IMR-90 (cell line): ENCODE measurements around the gene CCDC50.

ENCODE experiments used
- SMC3 ChIP-seq: fragments of 150-350 bp; IDR thresholded peaks from 2 replicates; pipeline ENCODE4 v1.6.1; 2016; ENCODE audit warnings: low read depth, mild to moderate bottlenecking, antibody characterized with exemption, low read length, moderate library complexity
- TF ChIP-seq, protein P1 (sequence below): conservative IDR thresholded peaks from 2 replicates; pipeline ENCODE4 v1.5.1; 2012; ENCODE audit warnings: mild to moderate bottlenecking, low read depth, low read length, improper control_type of control experiment

DNA sequence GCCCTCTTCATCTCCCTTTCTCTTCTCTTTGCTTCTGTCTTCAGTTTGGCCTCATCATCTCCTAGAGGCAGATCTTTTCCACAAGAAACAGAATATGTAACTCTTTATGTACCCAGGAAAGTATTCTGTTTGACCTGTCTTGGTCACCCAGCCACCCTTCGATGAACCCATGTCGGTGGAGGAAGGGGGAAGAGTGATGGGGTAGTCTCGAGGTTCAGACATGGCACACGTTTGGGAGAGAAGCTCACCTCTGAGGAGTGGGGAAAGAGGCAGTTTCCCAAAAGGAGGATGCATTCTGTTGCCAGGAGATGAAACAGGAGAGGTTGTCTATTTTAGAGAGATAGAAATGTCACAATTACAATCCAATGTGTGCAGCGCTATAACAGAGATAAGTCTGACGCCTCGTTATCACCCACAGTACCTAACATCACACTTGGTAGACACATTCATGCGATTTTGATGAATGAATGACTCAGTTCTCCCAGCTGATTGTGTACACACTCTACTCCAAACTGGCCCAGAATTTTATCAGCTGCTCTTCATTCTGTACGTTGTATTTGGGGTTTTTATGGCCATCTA, 722 bp upstream of the CCDC50 start:
- TF ChIP-seq, protein P1, sequence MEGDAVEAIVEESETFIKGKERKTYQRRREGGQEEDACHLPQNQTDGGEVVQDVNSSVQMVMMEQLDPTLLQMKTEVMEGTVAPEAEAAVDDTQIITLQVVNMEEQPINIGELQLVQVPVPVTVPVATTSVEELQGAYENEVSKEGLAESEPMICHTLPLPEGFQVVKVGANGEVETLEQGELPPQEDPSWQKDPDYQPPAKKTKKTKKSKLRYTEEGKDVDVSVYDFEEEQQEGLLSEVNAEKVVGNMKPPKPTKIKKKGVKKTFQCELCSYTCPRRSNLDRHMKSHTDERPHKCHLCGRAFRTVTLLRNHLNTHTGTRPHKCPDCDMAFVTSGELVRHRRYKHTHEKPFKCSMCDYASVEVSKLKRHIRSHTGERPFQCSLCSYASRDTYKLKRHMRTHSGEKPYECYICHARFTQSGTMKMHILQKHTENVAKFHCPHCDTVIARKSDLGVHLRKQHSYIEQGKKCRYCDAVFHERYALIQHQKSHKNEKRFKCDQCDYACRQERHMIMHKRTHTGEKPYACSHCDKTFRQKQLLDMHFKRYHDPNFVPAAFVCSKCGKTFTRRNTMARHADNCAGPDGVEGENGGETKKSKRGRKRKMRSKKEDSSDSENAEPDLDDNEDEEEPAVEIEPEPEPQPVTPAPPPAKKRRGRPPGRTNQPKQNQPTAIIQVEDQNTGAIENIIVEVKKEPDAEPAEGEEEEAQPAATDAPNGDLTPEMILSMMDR: no peak
- TF ChIP-seq SMC3: no peak
